Amygdala (tissue), 56 donors: Measurements from ENCODE around the gene CNNM3.
"Not testable (repeated sequence)": the region's sequence is repeated elsewhere in the genome, so short reads cannot be mapped to it uniquely, and the experiment has no call there.

Experiments
- DNase-seq, 56 donors: peaks; one replicate each; lab custom pipeline; 2025; lab: John Stamatoyannopoulos, UW

Gene CNNM3

GRCh38 chr2:96816127-96816835 lies at the start of gene CNNM3:
Gene CNNM3 (plus strand): TSS chr2:96816268. CDS start chr2:96816278, 10 bp downstream.
- DNase-seq, result peak; percentile 37 to 98 (median 92)

GRCh38 chr2:96767135-96767871 lies 48.8 kb upstream of the CNNM3 start:
- DNase-seq, result no peak

GRCh38 chr2:96768083-96768561 lies 47.9 kb upstream of the CNNM3 start:
- no peak for DNase-seq

- DNase-seq, result peak in 38 of 56 donors; percentile 14 to 75 (median 47)
These were observed 46.3 kb upstream of the CNNM3 start for GRCh38 chr2:96769814-96770213.

GRCh38 chr2:96770442-96771202 lies 45.4 kb upstream of the CNNM3 start:
- no peak for DNase-seq

GRCh38 chr2:96771796-96772618 lies 44.1 kb upstream of the CNNM3 start:
- no peak for DNase-seq

GRCh38 chr2:96772903-96773671 lies 43.0 kb upstream of the CNNM3 start:
- DNase-seq, result no peak

- no peak for DNase-seq
These were observed 42.1 kb upstream of the CNNM3 start for GRCh38 chr2:96773922-96774321.

GRCh38 chr2:96775160-96775559 lies 40.9 kb upstream of the CNNM3 start:
- no peak for DNase-seq

- no peak for DNase-seq
These were observed 32.7 kb upstream of the CNNM3 start for GRCh38 chr2:96783388-96783787.

GRCh38 chr2:96787411-96787810 lies 28.7 kb upstream of the CNNM3 start:
- no peak for DNase-seq

- DNase-seq, result peak in 24 of 56 donors; percentile 10 to 63 (median 46)
These were observed 27.4 kb upstream of the CNNM3 start for GRCh38 chr2:96788442-96789244.

GRCh38 chr2:96789245-96789617 lies 26.8 kb upstream of the CNNM3 start:
- no peak for DNase-seq

- no peak for DNase-seq
These were observed 23.0 kb upstream of the CNNM3 start for GRCh38 chr2:96792772-96793749.

- no peak for DNase-seq
These were observed 21.0 kb upstream of the CNNM3 start for GRCh38 chr2:96795076-96795475.

GRCh38 chr2:96796497-96796896 lies 19.6 kb upstream of the CNNM3 start:
- DNase-seq, result not testable (repeated sequence)

- DNase-seq, result no peak
These were observed 18.9 kb upstream of the CNNM3 start for GRCh38 chr2:96797066-96797625.
